SJSA1 (cell line): Measurements from ENCODE around the gene CTSZ. TPM values are rescaled to one million over a fixed set of nuclear protein-coding genes. Genes with fewer than 3 reads are reported as not detected.
"Not testable (repeated sequence)": the region's sequence is repeated elsewhere in the genome, so short reads cannot be mapped to it uniquely, and the experiment has no call there.

Source experiments
- DNase-seq, 2 experiments: peaks; one replicate each; pipeline ENCODE4 v3.0.0-alpha.2; 2015 to 2020; ENCODE audit warnings: low spot score in 2 of 2, low read depth in 1 of 2
- H3K27ac ChIP-seq: fragments of 250-450 bp; sonication (Bioruptor Pico); 2 replicates; pipeline ENCODE4 v1.5.1; 2020; ENCODE audit warnings: mild to moderate bottlenecking, moderate library complexity
- H3K27me3 ChIP-seq: fragments of 250-450 bp; sonication (Bioruptor Pico); replicated peaks from 2 replicates; pipeline ENCODE4 v1.5.1; 2020; ENCODE audit warnings: mild to moderate bottlenecking, moderate library complexity
- H3K36me3 ChIP-seq: fragments of 250-450 bp; sonication (Bioruptor Pico); 2 replicates; pipeline ENCODE4 v1.5.1; 2020; ENCODE audit warnings: mild to moderate bottlenecking
- H3K4me1 ChIP-seq: fragments of 250-450 bp; sonication (Bioruptor Pico); replicated peaks from 2 replicates; pipeline ENCODE4 v1.6.1; 2021; ENCODE audit warnings: mild to moderate bottlenecking
- H3K4me3 ChIP-seq: fragments of 250-450 bp; sonication (Bioruptor Pico); 2 replicates; pipeline ENCODE4 v1.5.1; 2020; ENCODE audit warnings: mild to moderate bottlenecking
- H3K9me3 ChIP-seq: fragments of 250-450 bp; sonication (Bioruptor Pico); replicated peaks from 2 replicates; pipeline ENCODE4 v1.5.1; 2020; ENCODE audit warnings: mild to moderate bottlenecking
- total RNA-seq: library from RNA; depleted of rRNA; stranded (reverse); fragments of >200 nt; shearing (Covaris generic); gene quantifications from 2 replicates; pipeline ENCODE4 v1.2.3, GENCODE V29; 2014; rRNA removed

The CTSZ gene
- 140 and 168 TPM in 2 replicates for total RNA-seq

- Histone ChIP-seq H3K27ac (peak within 1 kb of the TSS; percentile 71), H3K9me3 (no peaks in the 10 kb centered on the region), H3K4me3 (peak within 1 kb of the TSS; percentile 78), H3K36me3 (peaks cover 51% of the 10 kb centered on the region), H3K4me1 (peaks cover 49% of the 10 kb centered on the region), H3K27me3 (no peaks in the 10 kb centered on the region)
- peak in 1 of 2 experiments; percentile 37 for DNase-seq
Observed at GRCh38 chr20:59006864-59007664, at the start of gene CTSZ. TSS of gene CTSZ (minus strand) at chr20:59007254. CDS start at chr20:59007128, 126 bp downstream.

GRCh38 chr20:59055302-59055701 lies 48.2 kb upstream of the CTSZ start:
- H3K4me1 ChIP-seq: no peaks in the 10 kb centered on the region
- DNase-seq: no peak
- H3K4me3 ChIP-seq: no peak overlapping the region

DNA sequence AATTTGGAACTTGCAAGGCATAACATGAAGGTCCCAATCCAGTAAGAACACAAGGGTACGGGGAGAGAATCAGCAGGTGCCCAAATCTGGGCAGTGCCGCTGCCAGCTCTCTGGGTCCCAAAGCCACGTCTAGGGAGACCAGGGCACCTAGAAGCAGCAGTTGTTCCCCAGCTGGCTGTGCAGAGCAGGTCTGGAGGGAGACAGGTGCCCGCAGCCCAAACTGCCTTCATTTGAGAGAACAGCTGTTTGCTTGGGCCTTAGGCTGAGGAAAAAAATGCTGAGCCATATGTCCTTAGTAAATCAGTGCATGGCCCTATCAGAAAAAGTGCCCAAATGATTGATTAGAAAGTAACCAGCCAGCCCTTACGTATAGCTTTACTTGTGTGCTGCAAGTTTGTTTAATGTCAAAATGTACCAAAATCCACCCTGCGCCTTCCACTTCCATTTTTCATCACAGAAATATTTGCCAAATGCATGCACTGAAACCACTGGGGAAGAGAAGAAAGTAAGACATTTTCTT lies 44.7 kb upstream of the CTSZ start:
- Histone ChIP-seq H3K27ac (no peak overlapping the region), H3K36me3 (no peaks in the 10 kb centered on the region), H3K4me1 (peaks cover 12% of the 10 kb centered on the region), H3K9me3 (no peaks in the 10 kb centered on the region), H3K27me3 (peaks cover 22% of the 10 kb centered on the region), H3K4me3 (no peak overlapping the region)
- no peak for DNase-seq

More at GRCh38 chr20:59055302-59055701, 48.2 kb upstream of the CTSZ start:
- Histone ChIP-seq H3K27ac (no peak overlapping the region), H3K36me3 (no peaks in the 10 kb centered on the region), H3K9me3 (no peaks in the 10 kb centered on the region), H3K27me3 (peaks cover 22% of the 10 kb centered on the region)

GRCh38 chr20:59050437-59050836 lies 43.4 kb upstream of the CTSZ start:
- no peak for DNase-seq
- H3K27me3 ChIP-seq: peaks cover 20% of the 10 kb centered on the region
- no peaks in the 10 kb centered on the region for H3K36me3 ChIP-seq
- no peaks in the 10 kb centered on the region for H3K9me3 ChIP-seq
- no peak overlapping the region for H3K27ac ChIP-seq
- no peak overlapping the region for H3K4me3 ChIP-seq
- H3K4me1 ChIP-seq: peaks cover 12% of the 10 kb centered on the region

- no peak for DNase-seq
- Histone ChIP-seq H3K4me1 (peaks cover 16% of the 10 kb centered on the region), H3K4me3 (no peak overlapping the region), H3K36me3 (no peaks in the 10 kb centered on the region), H3K9me3 (no peaks in the 10 kb centered on the region), H3K27me3 (peaks cover 12% of the 10 kb centered on the region), H3K27ac (no peak overlapping the region)
Observed at GRCh38 chr20:59048681-59049030, 41.6 kb upstream of the CTSZ start.

- no peak overlapping the region for H3K27ac ChIP-seq
- H3K9me3 ChIP-seq: no peaks in the 10 kb centered on the region
- no peak overlapping the region for H3K4me3 ChIP-seq
- DNase-seq: peak in 1 of 2 experiments; percentile 32
- peaks cover 9% of the 10 kb centered on the region for H3K27me3 ChIP-seq
- H3K36me3 ChIP-seq: no peaks in the 10 kb centered on the region
- H3K4me1 ChIP-seq: peaks cover 21% of the 10 kb centered on the region
Observed at GRCh38 chr20:59047938-59048680, 41.1 kb upstream of the CTSZ start.

GRCh38 chr20:59046862-59047261 lies 39.8 kb upstream of the CTSZ start:
- Histone ChIP-seq H3K4me3 (no peak overlapping the region), H3K27ac (0 out of 2 replicates have a peak overlapping the region, but pooled peaks have one; percentile 12), H3K4me1 (peaks cover 27% of the 10 kb centered on the region), H3K27me3 (no peaks in the 10 kb centered on the region; the same call in 1 of the 2 replicates), H3K36me3 (peaks cover 6% of the 10 kb centered on the region; the same call in 1 of the 2 replicates), H3K9me3 (no peaks in the 10 kb centered on the region)
- DNase-seq: no peak

GRCh38 chr20:59044796-59045195 lies 37.7 kb upstream of the CTSZ start:
- H3K4me1 ChIP-seq: peaks cover 36% of the 10 kb centered on the region

GRCh38 chr20:59044295-59044694 lies 37.2 kb upstream of the CTSZ start:
- no peak overlapping the region for H3K4me3 ChIP-seq
- no peak overlapping the region for H3K27ac ChIP-seq
- H3K27me3 ChIP-seq: no peaks in the 10 kb centered on the region
- no peaks in the 10 kb centered on the region for H3K9me3 ChIP-seq
- H3K36me3 ChIP-seq: peaks cover 29% of the 10 kb centered on the region
- no peak for DNase-seq
- peaks cover 36% of the 10 kb centered on the region for H3K4me1 ChIP-seq

More at GRCh38 chr20:59044796-59045195, 37.7 kb upstream of the CTSZ start:
- no peak overlapping the region for H3K27ac ChIP-seq
- no peak overlapping the region for H3K4me3 ChIP-seq
- H3K27me3 ChIP-seq: no peaks in the 10 kb centered on the region
- H3K9me3 ChIP-seq: no peaks in the 10 kb centered on the region
- H3K36me3 ChIP-seq: peaks cover 24% of the 10 kb centered on the region
- no peak for DNase-seq

- Histone ChIP-seq H3K36me3 (peaks cover 32% of the 10 kb centered on the region), H3K27me3 (no peaks in the 10 kb centered on the region), H3K4me3 (no peak overlapping the region), H3K4me1 (peaks cover 36% of the 10 kb centered on the region), H3K27ac (peak overlapping the region; percentile 28), H3K9me3 (no peaks in the 10 kb centered on the region)
- DNase-seq: peak in 1 of 2 experiments; percentile 30
Observed at GRCh38 chr20:59043698-59044097, 36.6 kb upstream of the CTSZ start.

- H3K27ac ChIP-seq: peak overlapping the region; percentile 28
- peaks cover 35% of the 10 kb centered on the region for H3K36me3 ChIP-seq
- peak overlapping the region; percentile 79 for H3K4me3 ChIP-seq
- H3K4me1 ChIP-seq: peaks cover 31% of the 10 kb centered on the region
- H3K27me3 ChIP-seq: no peaks in the 10 kb centered on the region
- DNase-seq: peak; percentile 90 to 92
- no peaks in the 10 kb centered on the region for H3K9me3 ChIP-seq
Observed at GRCh38 chr20:59042796-59043631, 36.0 kb upstream of the CTSZ start.

DNA sequence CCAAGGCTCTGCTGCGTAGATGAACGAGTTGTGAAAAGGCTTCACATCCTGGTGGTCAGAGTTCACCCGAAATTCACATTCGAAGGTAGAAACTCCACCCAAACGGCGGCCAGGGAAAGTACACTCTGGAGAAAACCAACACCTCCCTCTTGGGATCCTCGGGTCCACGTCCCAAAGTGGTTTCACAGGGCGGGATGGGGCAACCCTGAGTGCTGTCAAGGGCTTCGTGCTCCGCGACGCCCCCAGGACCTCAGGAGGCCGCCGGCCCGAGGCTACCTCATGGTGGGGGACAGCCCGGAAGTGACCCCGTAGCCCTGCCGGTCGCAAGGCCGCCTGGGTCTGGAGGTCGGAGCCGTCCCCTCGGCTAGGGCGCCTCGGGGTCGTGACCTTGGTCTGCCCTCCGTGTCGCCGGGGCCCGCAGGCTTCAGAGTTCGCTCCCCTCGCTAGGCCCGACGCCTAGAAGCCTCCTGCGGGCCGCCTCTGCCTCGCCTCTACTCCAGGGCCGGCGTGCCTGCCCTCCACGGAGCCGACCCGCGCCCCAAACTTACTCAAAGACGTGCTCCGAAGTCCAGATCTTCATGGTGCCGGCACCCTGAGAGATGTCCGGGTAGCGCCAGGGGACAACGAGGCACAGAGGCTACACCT lies 35.2 kb upstream of the CTSZ start, which contains the start of gene PRELID3B:
Gene PRELID3B (minus strand): TSS at position 636 of the 645 bp plus-strand sequence. CDS start 56 bp downstream, at position 580.
- Histone ChIP-seq H3K27me3 (no peaks in the 10 kb centered on the region), H3K9me3 (no peaks in the 10 kb centered on the region), H3K27ac (peak within 1 kb of the TSS; percentile 39), H3K4me3 (peak within 1 kb of the TSS; percentile 79), H3K36me3 (peaks cover 42% of the 10 kb centered on the region), H3K4me1 (peaks cover 24% of the 10 kb centered on the region)
- no peak for DNase-seq

DNA sequence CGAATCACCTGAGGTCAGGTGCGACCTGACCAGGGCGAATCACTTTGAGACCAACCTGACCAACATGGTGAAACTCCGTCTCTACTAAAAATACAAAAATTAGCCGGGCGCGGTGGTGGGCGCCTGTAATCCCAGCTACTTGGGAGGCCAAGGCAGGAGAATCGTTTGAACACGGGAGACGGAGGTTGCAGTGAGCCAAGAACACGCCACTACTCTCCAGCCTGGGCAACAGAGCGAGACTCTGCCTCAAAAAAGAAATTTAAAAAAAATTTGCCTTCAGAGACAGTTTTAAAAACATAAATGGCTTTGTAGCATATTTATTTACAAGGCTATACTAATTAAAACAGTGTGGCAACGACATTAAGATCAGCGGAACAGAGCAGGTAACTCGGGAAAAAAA lies 34.4 kb upstream of the CTSZ start:
- H3K36me3 ChIP-seq: peaks cover 50% of the 10 kb centered on the region
- not testable (repeated sequence) for DNase-seq, H3K9me3 ChIP-seq, H3K27me3 ChIP-seq, H3K27ac ChIP-seq
- peak overlapping the region; percentile 79 for H3K4me3 ChIP-seq
- H3K4me1 ChIP-seq: peaks cover 24% of the 10 kb centered on the region
